Activated CD4-positive, alpha-beta T cell treated with anti-CD3 and anti-CD28 coated beads, Interleukin-2, amount 50 U/mL, for 16 hours (primary cell): Measurements from ENCODE around the gene MPP4.
A peak's percentile ranks its signal among the peaks of the same experiment; 100 is the strongest.

ENCODE experiments used
- DNase-seq: peaks from one replicate; pipeline ENCODE4 v3.0.0-alpha.2; 2020

The MPP4 gene, protein sequence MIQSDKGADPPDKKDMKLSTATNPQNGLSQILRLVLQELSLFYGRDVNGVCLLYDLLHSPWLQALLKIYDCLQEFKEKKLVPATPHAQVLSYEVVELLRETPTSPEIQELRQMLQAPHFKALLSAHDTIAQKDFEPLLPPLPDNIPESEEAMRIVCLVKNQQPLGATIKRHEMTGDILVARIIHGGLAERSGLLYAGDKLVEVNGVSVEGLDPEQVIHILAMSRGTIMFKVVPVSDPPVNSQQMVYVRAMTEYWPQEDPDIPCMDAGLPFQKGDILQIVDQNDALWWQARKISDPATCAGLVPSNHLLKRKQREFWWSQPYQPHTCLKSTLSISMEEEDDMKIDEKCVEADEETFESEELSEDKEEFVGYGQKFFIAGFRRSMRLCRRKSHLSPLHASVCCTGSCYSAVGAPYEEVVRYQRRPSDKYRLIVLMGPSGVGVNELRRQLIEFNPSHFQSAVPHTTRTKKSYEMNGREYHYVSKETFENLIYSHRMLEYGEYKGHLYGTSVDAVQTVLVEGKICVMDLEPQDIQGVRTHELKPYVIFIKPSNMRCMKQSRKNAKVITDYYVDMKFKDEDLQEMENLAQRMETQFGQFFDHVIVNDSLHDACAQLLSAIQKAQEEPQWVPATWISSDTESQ

DNA sequence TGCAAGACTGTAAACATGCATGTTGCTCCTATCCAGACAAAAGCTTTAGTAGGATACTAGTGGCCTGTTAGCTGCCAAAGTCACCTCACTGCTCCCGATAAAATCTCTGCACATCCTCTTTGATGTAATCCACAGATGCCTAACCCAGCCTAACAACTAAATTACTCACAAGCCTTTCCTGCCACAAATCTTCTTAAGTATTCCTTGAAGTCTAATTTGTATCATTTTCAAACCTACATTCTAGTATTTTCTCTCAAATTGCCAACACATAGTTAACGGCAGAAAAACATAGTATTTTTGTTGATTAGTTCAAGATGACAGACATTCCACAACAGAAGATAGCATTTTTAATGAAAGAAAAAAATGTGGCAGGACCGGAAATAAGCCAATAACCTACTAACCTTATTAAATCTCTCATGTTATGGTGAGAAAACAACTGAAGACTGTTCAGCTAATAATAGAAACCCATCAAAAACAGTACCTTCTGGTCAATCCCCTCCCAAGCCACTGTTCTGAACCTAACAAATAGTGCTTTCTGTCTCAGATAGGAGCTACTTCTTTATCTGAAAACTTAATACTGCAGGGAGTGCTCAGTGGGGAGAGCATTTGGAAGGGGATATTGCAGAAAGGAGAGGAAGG, at the start of gene MPP4:
Gene MPP4 (minus strand): TSS at position 57 of the 639 bp plus-strand sequence. CDS start 4,690 bp downstream, outside the sequence.
- no peak for DNase-seq

DNA sequence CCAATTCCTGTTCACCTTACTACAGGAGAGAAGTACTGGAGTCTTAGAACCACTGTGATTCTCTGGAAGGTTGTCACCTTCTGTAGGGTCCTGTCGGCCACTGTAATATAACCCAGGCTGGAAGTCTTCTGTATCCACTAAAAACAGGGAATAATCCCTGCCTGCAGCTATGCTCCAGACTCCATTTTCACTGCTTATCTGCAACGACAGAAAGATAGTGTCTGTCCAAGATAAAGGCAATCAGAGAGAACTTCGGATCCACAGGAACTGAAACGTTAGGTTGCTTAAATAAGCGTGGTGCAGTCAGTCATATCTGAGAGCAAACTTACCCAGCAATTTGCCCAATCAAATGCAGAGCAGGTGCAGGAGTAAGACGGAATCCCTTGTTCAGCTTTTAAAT, 48.1 kb upstream of the MPP4 start:
- DNase-seq: no peak

DNA sequence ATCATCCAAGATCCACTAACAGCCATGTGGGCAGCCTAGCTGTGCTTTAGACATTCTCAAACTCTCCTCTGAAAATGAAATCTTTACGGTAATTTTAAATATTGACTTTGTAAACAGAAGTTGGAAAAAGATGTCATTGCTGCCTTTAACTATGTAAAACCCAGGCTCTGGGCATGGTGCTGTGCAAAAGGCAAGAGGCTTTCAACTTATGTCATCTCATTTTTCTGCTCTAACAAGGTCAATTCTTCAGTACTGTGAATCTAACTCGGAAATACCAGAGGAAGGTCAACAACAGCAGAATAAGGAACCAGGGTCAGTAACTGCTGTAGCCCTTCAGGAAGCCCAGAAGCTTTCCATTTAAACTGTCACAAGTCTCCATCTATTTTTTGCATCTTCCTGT, 37.0 kb upstream of the MPP4 start:
- no peak for DNase-seq

DNA sequence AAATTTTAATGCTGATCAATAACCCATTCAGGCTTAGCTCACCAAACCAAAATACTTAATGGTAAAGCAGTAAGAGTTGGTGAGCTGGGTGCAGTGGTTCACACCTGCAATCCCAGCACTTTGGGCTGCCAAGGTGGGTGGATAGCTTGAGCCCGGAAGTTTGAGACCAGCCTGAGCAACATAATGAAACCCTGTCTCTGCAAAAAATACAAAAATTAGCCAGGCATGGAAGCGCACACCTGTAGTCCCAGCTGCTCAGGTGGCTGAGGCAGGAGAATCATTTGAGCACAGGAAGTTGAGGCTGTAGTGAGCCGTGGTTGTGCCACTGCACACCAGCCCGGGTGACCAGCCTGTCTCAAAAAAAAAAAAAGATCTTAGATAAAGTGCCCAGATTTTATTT, 35.7 kb upstream of the MPP4 start:
- DNase-seq: no peak

DNA sequence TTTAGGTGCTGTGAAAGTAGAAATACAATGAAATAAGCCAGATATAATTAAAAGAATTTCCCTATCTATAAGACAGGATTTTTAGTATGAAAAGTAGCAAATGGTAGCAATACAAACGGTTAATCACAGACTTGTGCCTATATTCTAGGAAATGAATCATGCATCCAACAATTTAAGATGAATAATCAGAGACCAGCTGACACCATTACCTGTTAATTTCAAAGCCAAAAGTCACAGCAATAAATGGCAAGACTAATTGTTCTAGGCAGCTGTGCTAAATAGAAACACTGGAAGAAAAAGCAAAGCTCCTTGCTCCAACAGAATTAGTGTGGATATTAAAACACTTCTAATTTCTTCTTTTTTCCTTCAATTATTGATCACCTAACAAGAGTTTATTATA, 35.1 kb upstream of the MPP4 start:
- DNase-seq: no peak

DNA sequence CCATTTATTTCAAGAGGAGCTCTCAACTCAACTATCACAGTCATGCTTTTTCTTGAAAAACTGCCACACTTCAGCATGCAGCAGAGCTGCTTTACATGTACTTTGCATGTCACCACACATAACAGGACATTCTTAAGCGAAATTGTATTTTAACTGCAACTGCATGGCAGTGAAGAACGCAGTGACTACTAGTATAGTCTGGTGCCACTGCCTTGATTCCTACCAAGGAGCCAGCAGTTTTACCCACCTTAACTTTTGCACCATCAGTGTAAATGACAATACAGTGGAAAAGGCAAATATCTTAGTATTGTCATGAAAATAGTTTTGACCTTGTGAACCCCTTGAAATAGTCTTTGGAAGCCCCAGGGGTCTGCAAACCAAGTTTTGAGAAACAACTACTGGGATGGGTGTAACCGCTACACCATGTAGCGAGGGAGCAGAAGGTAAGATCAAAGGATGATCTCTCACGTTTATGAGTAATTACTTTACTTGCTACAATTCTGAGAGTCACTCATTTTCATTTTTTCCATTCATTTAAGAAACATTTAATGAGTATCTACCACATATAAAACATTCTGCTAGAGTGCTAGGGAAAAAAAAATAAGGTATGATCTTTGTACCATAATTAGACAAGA, 32.3 kb upstream of the MPP4 start:
- peak; percentile 46 for DNase-seq

DNA sequence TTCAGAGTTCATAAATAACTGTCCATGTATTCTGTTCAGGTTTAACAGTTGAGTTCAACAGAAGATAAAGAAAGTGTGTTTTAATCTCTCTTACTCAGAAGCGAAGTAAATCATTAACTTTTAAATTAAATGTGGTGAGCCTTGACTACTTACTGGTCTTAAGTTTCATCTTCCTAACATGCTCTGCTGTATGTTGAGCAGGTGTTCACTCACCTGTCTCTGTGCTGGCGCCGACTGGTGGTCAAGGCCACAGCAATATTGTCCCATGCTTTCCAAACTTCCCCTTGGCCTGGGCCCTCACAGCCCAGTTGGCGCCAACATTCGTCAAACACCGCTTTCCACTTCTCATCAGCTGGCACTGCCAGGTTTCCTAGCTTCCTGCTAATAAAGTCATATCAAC, 17.0 kb upstream of the MPP4 start:
- DNase-seq: no peak

DNA sequence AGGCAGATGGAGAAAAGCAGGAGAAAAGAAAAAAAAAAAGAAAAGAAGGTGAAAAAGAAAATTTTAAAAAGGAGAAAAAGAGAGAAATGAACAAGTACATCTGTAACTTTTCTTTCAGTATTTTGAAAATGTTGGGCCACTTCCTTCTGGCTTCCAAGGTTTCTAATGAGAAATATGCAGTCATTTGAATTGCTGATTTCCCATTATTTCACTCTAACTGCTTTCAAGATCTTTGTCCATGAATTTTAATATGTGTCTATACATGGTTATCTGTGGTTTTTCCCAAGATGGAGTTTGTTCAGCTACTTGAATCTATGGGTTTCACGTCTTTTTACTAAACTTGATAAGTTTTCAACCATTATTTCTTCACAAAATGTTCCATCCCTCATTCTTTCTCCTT, 14.3 kb upstream of the MPP4 start:
- no peak for DNase-seq

DNA sequence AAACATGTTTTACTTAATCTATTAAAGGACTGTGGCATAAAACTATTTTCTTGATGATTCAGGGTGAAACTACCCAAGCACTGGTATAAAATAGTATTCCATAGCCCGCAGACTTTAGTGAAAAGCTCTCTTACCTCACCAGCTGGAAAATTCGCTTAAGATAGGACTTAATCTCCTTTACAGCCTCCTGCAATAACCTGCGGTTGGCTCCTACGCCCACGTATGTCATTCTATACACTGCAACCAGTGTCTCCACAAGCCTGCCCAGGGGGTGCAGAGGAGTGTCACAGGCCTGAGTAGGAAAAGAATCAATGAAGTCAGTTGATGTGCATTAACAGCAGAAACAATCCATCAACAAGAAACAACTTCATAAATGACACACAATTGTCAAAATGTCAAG, 11.3 kb upstream of the MPP4 start:
- no peak for DNase-seq

DNA sequence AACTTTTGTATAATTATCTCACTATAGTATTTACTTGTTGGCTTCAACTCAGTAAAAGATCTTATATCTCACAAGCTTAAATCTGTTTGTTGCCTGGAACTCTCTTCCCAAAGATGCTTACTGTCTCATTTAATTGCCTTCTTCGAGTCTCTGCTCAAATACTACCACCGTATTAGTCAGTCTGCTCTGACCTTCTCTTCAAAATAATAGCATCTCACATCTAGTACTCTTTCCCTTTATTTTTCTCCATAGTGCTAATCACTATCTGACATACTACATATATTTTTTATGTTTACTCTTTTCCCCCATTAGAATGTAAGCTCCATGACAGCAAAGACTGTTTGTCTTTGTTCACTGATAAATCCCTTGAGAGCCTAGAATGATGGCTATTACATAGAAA, 10.6 kb upstream of the MPP4 start:
- no peak for DNase-seq

DNA sequence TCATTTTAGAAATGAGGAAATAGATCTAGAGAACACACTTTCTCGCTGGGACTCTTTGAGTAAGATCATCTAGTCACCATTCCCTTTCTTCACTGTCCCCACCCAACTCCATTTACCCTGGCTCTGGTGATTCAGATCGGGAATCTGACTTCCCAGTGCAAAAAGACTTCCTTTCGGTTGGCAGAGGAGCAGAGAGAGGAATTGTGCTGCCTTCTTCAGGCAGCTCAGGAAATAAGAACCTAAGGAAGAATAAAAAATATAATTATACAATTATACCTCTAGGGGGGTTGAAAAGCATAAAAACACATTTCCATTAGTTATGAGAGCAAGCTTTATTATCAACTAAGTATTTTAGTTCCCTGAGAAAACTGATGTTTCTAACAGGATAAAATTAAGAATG, 9.3 kb upstream of the MPP4 start:
- no peak for DNase-seq

DNA sequence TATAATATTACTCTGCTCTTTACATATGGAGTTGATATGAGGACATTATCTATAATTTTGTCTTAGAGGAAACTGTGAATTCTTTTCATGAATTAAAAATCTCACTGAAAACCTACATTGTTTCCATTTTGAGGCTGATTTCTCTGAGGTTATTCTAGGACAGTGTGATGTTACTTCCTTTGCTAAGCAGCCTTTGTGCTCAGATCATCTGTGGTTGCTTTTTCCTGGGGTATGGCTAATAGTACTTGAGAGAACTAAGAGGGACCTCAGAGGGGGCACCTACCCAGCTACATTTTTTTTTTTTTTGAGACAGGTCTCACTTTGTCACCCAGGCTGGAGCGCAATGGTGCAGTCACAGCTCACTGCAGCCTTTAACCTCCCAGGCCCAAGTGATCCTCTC, 8.7 kb upstream of the MPP4 start:
- no peak for DNase-seq

DNA sequence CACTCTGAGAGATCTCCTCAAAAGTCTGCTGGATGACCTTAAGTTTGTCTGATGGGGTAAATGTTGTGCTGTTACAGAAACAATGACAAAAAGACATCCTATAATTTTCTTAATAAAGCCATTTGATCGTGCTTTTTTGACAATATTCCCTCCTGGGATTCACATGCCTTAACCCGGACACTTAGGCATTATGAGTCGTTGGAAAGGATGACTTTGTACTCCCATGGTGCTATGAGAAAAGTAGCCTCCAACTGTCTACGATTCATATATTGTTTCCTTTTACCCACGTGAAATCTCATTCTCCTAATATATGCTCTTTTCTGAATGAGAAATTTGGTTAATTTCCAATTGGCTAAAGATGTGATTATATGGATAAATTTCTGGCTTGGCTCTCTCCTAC, 6.1 kb upstream of the MPP4 start:
- DNase-seq: no peak

DNA sequence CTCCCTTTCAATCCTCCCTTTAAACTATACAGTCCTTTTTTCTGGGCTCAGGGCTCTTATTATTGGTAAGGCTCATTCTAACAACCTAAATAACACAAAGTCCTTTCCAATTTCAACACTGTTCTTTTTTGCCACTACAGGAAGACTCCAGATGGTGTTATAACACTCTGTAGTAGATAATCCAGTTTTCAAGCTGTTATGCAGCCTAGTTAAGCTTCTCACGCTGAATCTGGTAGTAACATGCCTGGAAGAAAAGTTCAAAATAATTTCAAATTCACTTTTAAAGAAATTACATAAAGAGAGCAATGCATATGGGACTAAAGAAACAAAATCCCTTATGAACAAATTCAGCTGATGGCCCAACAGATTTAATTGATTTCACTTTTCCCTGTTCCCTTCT, 3.2 kb upstream of the MPP4 start:
- no peak for DNase-seq

DNA sequence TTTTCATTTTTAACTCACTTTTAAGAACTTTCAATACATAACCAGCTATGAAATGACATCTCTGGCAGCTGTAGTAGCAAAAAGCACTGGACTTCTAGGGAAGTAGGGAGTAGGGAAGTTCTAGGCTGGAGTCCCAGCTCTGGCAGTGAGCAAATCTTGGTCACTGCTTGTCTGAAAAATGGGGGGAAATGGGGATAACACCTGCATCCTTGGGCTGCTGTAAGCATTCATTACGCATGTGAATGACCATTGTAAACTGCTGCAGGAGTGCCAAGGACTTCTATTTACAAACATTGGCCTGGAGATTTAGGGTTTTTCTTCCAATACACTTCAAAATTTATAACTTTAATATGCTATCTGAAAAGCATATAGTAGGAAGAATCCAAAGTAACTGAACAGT, 972 bp upstream of the MPP4 start:
- DNase-seq: no peak

DNA sequence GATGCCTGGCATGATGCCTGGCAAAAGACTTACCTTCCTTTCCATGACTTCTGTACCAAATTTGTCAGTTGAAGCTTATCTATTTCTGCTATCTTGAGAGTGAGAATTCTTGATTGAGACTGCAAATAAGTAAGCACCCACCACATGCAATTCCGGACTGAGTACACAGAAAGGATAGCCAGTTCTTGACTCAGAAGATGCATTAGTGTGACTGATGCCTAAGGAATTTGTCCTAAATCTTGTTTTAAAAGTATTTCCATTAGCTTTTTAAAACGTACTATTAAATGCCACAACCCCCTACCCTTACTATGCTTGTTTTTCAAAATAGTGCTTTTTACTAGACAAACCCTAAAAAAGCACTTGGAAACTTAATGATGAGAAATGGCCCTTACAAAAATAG, 545 bp downstream of the MPP4 start:
- no peak for DNase-seq

DNA sequence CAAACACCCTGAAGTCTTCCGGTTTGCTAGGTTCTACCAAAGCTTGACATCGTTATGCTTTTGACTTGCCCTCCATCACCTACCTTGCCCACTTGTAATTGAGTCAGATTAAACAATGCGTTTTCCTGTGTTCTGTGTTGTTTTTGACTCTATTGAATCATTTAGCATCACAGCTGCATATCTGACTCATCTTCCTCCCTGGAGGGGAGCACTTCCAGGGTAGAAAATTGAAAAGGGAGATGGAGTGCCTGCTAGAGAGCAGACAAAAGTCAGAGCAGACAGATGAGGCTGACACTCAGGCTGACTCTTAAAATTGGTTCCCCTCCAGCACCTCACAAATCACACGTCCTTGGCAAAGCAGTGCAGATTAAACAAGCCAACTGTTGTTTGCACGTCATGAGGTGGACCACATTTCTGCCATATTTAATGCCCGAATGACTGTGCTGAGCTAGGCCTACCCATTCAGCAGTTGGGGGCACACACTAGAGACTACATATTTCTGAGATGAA, 2.2 kb downstream of the MPP4 start:
- DNase-seq: peak; percentile 21

DNA sequence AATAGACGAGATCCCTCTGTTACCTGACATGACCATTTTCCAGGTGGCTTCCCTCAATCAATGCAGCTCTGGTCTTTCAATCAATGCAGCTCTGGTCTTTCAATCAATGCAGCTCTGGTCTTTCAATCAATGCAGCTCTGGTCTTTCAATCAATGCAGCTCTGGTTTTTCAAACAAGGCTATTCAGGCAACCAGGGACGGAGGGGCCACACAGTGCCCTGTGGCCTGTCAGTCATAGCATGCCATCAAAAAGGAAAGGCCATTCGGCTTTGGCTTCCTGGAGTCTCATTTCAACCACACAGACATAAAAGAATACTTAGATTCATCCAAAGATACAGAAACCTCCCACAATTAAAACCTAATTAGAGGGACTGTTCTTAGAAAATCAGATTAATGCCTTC, 13.3 kb downstream of the MPP4 start:
- DNase-seq: no peak

DNA sequence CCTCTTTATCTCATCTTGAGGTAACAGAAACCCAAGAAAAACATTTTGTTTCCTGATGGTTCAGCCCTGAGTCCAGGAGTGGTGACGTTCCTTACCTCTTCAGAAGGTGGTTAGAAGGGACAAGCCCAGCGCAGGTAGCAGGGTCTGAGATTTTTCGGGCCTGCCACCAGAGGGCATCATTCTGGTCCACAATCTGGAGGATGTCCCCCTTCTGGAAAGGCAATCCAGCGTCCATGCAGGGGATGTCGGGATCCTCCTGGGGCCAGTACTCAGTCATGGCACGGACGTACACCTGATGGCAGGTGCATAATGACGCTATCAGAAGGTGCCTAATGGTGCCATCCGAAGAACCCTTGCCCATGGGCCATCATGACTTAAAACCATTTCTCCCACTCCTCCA, 17.7 kb downstream of the MPP4 start:
- DNase-seq: no peak

DNA sequence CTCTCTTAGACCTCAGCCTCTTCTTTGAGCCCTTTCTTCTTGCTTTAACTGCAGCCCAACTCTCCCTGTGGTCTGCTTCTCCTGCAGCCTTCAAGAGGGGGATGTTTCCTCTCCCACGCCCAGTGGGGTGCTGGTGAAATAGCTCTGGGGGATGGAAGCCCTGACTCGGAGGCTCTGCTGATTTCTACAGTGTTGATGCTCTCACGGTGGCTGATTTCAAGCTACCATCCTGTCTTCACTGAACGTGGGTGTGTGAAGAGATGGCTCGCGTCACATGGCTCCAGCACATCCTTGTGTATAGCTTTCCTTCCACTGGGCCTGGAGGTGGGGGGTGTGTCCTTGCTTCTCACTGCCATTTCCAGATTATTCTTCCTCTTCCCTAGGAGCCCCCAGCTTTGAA, 20.0 kb downstream of the MPP4 start:
- no peak for DNase-seq

DNA sequence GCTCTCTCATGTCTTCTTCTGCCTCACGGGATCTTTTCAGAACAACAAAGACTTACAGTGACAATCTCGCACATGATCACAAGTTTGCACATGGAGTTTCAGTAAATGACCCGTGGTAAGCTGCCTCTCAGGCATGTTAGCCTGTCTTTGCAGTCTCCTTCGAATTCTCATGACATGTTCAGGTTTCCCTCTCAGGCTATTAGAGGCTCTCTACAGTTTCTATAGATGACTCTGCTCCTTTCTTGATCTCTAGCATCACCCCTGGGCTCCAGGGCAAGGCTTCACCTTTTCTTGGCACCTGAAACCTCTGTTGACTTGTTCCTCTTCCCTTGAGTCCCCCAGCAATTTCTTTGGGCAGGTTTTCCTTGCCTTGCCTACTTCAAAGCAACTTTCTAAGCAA, 23.0 kb downstream of the MPP4 start:
- no peak for DNase-seq

DNA sequence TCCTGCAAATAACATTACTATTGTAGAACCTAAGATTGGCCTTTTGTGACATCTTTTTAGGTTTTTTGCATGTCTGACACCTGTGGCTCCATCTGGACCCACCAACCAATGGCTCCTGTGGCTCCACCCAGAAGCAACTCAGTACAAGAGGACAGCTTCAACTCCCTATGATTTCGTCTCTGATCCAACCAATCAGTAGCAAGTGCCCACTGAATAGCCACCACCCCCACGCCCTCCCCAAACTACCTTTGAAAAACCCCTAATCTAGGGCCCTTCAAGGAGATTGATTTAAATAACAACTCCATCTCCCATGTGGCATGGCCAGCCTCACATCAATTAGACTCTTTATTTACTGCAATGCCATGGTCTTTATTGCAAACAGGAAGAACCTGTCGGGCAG, 23.6 kb downstream of the MPP4 start:
- DNase-seq: no peak

DNA sequence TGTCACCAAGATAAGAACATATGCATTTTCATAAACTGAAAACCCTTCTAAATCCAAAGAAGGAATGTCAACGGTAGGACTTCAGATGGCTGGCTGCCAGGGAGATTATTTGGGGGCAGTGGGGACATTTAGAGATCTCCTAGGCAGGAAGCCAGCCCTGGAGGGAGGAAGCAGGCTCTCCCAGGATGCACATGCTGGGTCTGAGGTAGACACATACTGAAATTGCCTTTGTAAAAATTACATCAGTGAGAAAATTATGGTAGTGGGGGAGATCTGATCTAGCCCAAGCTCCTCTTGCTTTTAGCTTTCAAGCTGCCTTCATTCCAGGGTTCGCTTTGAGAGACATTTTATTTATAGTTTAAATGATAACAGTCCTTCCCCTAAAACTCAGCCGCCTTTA, 24.1 kb downstream of the MPP4 start:
- DNase-seq: no peak

DNA sequence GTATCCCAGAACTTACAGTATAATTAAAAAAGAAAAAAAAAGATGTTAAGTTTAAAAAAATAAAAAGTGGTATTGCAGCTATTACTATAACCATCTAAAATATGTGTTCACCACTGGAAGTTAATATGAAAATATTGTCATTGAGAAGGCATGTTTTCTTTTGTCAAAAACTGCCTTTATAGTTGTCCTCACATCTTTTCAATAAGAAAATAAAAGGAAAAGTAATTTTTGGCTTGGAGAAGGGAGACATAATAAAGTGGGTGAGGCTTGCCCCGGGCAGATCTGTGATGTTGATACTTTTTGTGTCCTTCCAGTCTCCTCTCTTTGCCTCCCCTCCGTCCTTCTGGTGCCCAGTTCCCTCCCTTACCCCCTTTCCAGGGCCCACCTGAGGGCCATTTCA, 24.9 kb downstream of the MPP4 start:
- no peak for DNase-seq
